Measurements from ENCODE around the gene NTRK1.

The NTRK1 gene

GRCh38 chr1:156816561-156817328 lies 43.9 kb upstream of the NTRK1 start, which contains the start of gene SH2D2A:
Gene SH2D2A, minus strand, starts transcription at chr1:156816848. Its CDS starts 140 bp downstream, at chr1:156816708.
- peak within 1 kb of the TSS; percentile 63 for H3K27ac ChIP-seq (ENCODE audit: low read depth, low read length)
- peaks cover 19 to 24% of the 10 kb centered on the region in 2 donors for H3K4me1 ChIP-seq (ENCODE audit: control insufficient read depth in 1 of 2, insufficient read depth in 2 of 2, low read length in 2 of 2)
- H3K27me3 ChIP-seq (ENCODE audit: control insufficient read depth in 1 of 2, insufficient read depth in 2 of 2, low read length in 2 of 2): peaks cover 0 to 4% of the 10 kb centered on the region in 2 donors
- no peaks in the 10 kb centered on the region for H3K9me3 ChIP-seq (ENCODE audit: control insufficient read depth in 1 of 2, low read length in 2 of 2)
- H3K4me3 ChIP-seq (ENCODE audit: low read depth in 1 of 2, low read length in 2 of 2): peak within 1 kb of the TSS; percentile 57 to 63
- H3K9ac ChIP-seq (ENCODE audit: low read depth in 1 of 2, low read length in 2 of 2): peak within 1 kb of the TSS; percentile 57 to 74
- no peaks in the 10 kb centered on the region for H3K36me3 ChIP-seq (ENCODE audit: control insufficient read depth in 1 of 2, insufficient read depth in 2 of 2, low read length in 2 of 2)

- H3K36me3 ChIP-seq (ENCODE audit: control insufficient read depth in 1 of 2, insufficient read depth in 2 of 2, low read length in 2 of 2): no peaks in the 10 kb centered on the region
- H3K9me3 ChIP-seq (ENCODE audit: control insufficient read depth in 1 of 2, low read length in 2 of 2): no peaks in the 10 kb centered on the region
- peaks cover 0 to 3% of the 10 kb centered on the region in 2 donors for H3K4me1 ChIP-seq (ENCODE audit: control insufficient read depth in 1 of 2, insufficient read depth in 2 of 2, low read length in 2 of 2)
- H3K27ac ChIP-seq (ENCODE audit: low read depth, low read length): no peak overlapping the region
- H3K4me3 ChIP-seq (ENCODE audit: low read depth in 1 of 2, low read length in 2 of 2): no peak overlapping the region
- peaks cover 0 to 5% of the 10 kb centered on the region in 2 donors for H3K27me3 ChIP-seq (ENCODE audit: control insufficient read depth in 1 of 2, insufficient read depth in 2 of 2, low read length in 2 of 2)
- no peak overlapping the region for H3K9ac ChIP-seq (ENCODE audit: low read depth in 1 of 2, low read length in 2 of 2)
These were observed 38.9 kb upstream of the NTRK1 start for GRCh38 chr1:156821801-156822200.

- Histone ChIP-seq H3K4me3 (ENCODE audit: low read depth in 1 of 2, low read length in 2 of 2) (no peak overlapping the region), H3K9ac (ENCODE audit: low read depth in 1 of 2, low read length in 2 of 2) (no peak overlapping the region), H3K27me3 (ENCODE audit: control insufficient read depth in 1 of 2, insufficient read depth in 2 of 2, low read length in 2 of 2) (peaks cover 0 to 5% of the 10 kb centered on the region in 2 donors), H3K9me3 (ENCODE audit: control insufficient read depth in 1 of 2, low read length in 2 of 2) (no peaks in the 10 kb centered on the region), H3K27ac (ENCODE audit: low read depth, low read length) (no peak overlapping the region), H3K36me3 (ENCODE audit: control insufficient read depth in 1 of 2, insufficient read depth in 2 of 2, low read length in 2 of 2) (no peaks in the 10 kb centered on the region), H3K4me1 (ENCODE audit: control insufficient read depth in 1 of 2, insufficient read depth in 2 of 2, low read length in 2 of 2) (no peaks in the 10 kb centered on the region)
These were observed 38.0 kb upstream of the NTRK1 start for GRCh38 chr1:156822680-156823079.

- no peaks in the 10 kb centered on the region for H3K36me3 ChIP-seq (ENCODE audit: control insufficient read depth in 1 of 2, insufficient read depth in 2 of 2, low read length in 2 of 2)
These were observed 37.4 kb upstream of the NTRK1 start for GRCh38 chr1:156823210-156823790.

GRCh38 chr1:156826630-156827029 lies 34.0 kb upstream of the NTRK1 start:
- H3K27ac ChIP-seq (ENCODE audit: low read depth, low read length): no peak overlapping the region

More at GRCh38 chr1:156823210-156823790, 37.4 kb upstream of the NTRK1 start:
- Histone ChIP-seq H3K27me3 (ENCODE audit: control insufficient read depth in 1 of 2, insufficient read depth in 2 of 2, low read length in 2 of 2) (peaks cover 0 to 5% of the 10 kb centered on the region in 2 donors), H3K4me1 (ENCODE audit: control insufficient read depth in 1 of 2, insufficient read depth in 2 of 2, low read length in 2 of 2) (no peaks in the 10 kb centered on the region), H3K9me3 (ENCODE audit: control insufficient read depth in 1 of 2, low read length in 2 of 2) (no peaks in the 10 kb centered on the region), H3K27ac (ENCODE audit: low read depth, low read length) (no peak overlapping the region), H3K4me3 (ENCODE audit: low read depth in 1 of 2, low read length in 2 of 2) (no peak overlapping the region), H3K9ac (ENCODE audit: low read depth in 1 of 2, low read length in 2 of 2) (no peak overlapping the region)

GRCh38 chr1:156828400-156829124 lies 32.1 kb upstream of the NTRK1 start:
- no peaks in the 10 kb centered on the region for H3K36me3 ChIP-seq (ENCODE audit: control insufficient read depth in 1 of 2, insufficient read depth in 2 of 2, low read length in 2 of 2)
- H3K9me3 ChIP-seq (ENCODE audit: control insufficient read depth in 1 of 2, low read length in 2 of 2): no peaks in the 10 kb centered on the region
- H3K9ac ChIP-seq (ENCODE audit: low read depth in 1 of 2, low read length in 2 of 2): no peak overlapping the region
- H3K27me3 ChIP-seq (ENCODE audit: control insufficient read depth in 1 of 2, insufficient read depth in 2 of 2, low read length in 2 of 2): peaks cover 5 to 11% of the 10 kb centered on the region in 2 donors
- no peak overlapping the region for H3K27ac ChIP-seq (ENCODE audit: low read depth, low read length)
- H3K4me1 ChIP-seq (ENCODE audit: control insufficient read depth in 1 of 2, insufficient read depth in 2 of 2, low read length in 2 of 2): no peaks in the 10 kb centered on the region
- H3K4me3 ChIP-seq (ENCODE audit: low read depth in 1 of 2, low read length in 2 of 2): no peak overlapping the region

More at GRCh38 chr1:156826630-156827029, 34.0 kb upstream of the NTRK1 start:
- Histone ChIP-seq H3K36me3 (ENCODE audit: control insufficient read depth in 1 of 2, insufficient read depth in 2 of 2, low read length in 2 of 2) (no peaks in the 10 kb centered on the region), H3K9me3 (ENCODE audit: control insufficient read depth in 1 of 2, low read length in 2 of 2) (no peaks in the 10 kb centered on the region), H3K4me3 (ENCODE audit: low read depth in 1 of 2, low read length in 2 of 2) (no peak overlapping the region), H3K4me1 (ENCODE audit: control insufficient read depth in 1 of 2, insufficient read depth in 2 of 2, low read length in 2 of 2) (no peaks in the 10 kb centered on the region), H3K27me3 (ENCODE audit: control insufficient read depth in 1 of 2, insufficient read depth in 2 of 2, low read length in 2 of 2) (peaks cover 3 to 5% of the 10 kb centered on the region in 2 donors), H3K9ac (ENCODE audit: low read depth in 1 of 2, low read length in 2 of 2) (no peak overlapping the region)

- no peaks in the 10 kb centered on the region for H3K9me3 ChIP-seq (ENCODE audit: control insufficient read depth in 1 of 2, low read length in 2 of 2)
- H3K4me3 ChIP-seq (ENCODE audit: low read depth in 1 of 2, low read length in 2 of 2): no peak overlapping the region
- H3K27ac ChIP-seq (ENCODE audit: low read depth, low read length): no peak overlapping the region
- H3K9ac ChIP-seq (ENCODE audit: low read depth in 1 of 2, low read length in 2 of 2): no peak overlapping the region
- peaks cover 29 to 36% of the 10 kb centered on the region in 2 donors for H3K27me3 ChIP-seq (ENCODE audit: control insufficient read depth in 1 of 2, insufficient read depth in 2 of 2, low read length in 2 of 2)
- H3K36me3 ChIP-seq (ENCODE audit: control insufficient read depth in 1 of 2, insufficient read depth in 2 of 2, low read length in 2 of 2): no peaks in the 10 kb centered on the region
- no peaks in the 10 kb centered on the region for H3K4me1 ChIP-seq (ENCODE audit: control insufficient read depth in 1 of 2, insufficient read depth in 2 of 2, low read length in 2 of 2)
These were observed 28.2 kb upstream of the NTRK1 start for GRCh38 chr1:156832434-156832833.

- H3K27ac ChIP-seq (ENCODE audit: low read depth, low read length): no peak overlapping the region
- H3K4me3 ChIP-seq (ENCODE audit: low read depth in 1 of 2, low read length in 2 of 2): no peak overlapping the region
- peaks cover 37% of the 10 kb centered on the region in 2 donors for H3K27me3 ChIP-seq (ENCODE audit: control insufficient read depth in 1 of 2, insufficient read depth in 2 of 2, low read length in 2 of 2)
- H3K36me3 ChIP-seq (ENCODE audit: control insufficient read depth in 1 of 2, insufficient read depth in 2 of 2, low read length in 2 of 2): no peaks in the 10 kb centered on the region
- H3K4me1 ChIP-seq (ENCODE audit: control insufficient read depth in 1 of 2, insufficient read depth in 2 of 2, low read length in 2 of 2): no peaks in the 10 kb centered on the region
- no peak overlapping the region for H3K9ac ChIP-seq (ENCODE audit: low read depth in 1 of 2, low read length in 2 of 2)
- H3K9me3 ChIP-seq (ENCODE audit: control insufficient read depth in 1 of 2, low read length in 2 of 2): no peaks in the 10 kb centered on the region
These were observed 27.1 kb upstream of the NTRK1 start for GRCh38 chr1:156833603-156834002.

- no peaks in the 10 kb centered on the region for H3K9me3 ChIP-seq (ENCODE audit: control insufficient read depth in 1 of 2, low read length in 2 of 2)
- no peak overlapping the region for H3K9ac ChIP-seq (ENCODE audit: low read depth in 1 of 2, low read length in 2 of 2)
- no peak overlapping the region for H3K4me3 ChIP-seq (ENCODE audit: low read depth in 1 of 2, low read length in 2 of 2)
- H3K4me1 ChIP-seq (ENCODE audit: control insufficient read depth in 1 of 2, insufficient read depth in 2 of 2, low read length in 2 of 2): no peaks in the 10 kb centered on the region
- no peaks in the 10 kb centered on the region for H3K36me3 ChIP-seq (ENCODE audit: control insufficient read depth in 1 of 2, insufficient read depth in 2 of 2, low read length in 2 of 2)
- H3K27me3 ChIP-seq (ENCODE audit: control insufficient read depth in 1 of 2, insufficient read depth in 2 of 2, low read length in 2 of 2): peaks cover 40 to 41% of the 10 kb centered on the region in 2 donors
- H3K27ac ChIP-seq (ENCODE audit: low read depth, low read length): no peak overlapping the region
These were observed 26.3 kb upstream of the NTRK1 start for GRCh38 chr1:156834322-156834721.

Measured in duodenal mucosa (tissue), 2 donors.